Gastrocnemius medialis (tissue), 4 donors: ENCODE measurements around the gene MRTFA.

Experiments used
- POLR2A ChIP-seq, 2 donors: fragments of 450-650 bp; IDR thresholded peaks; one replicate each; pipeline ENCODE4 v1.6.1; 2017; ENCODE audit warnings: antibody characterized with exemption in 2 of 2, mild to moderate bottlenecking in 2 of 2, moderate library complexity in 2 of 2
- TF ChIP-seq, protein P1 (sequence below), 5 experiments: fragments of 450-650 bp in 3 of 5; fragments of 200-600 bp in 2 of 5; sonication (generic) in 2 of 5; IDR thresholded peaks in 4 of 5; conservative IDR thresholded peaks in 1 of 5; 1 replicate in 4 of 5; 2 replicates in 1 of 5; pipeline ENCODE4 v1.5.1; 2016 to 2019; ENCODE audit warnings: antibody characterized with exemption in 5 of 5, mild to moderate bottlenecking in 3 of 5, moderate library complexity in 3 of 5

DNA sequence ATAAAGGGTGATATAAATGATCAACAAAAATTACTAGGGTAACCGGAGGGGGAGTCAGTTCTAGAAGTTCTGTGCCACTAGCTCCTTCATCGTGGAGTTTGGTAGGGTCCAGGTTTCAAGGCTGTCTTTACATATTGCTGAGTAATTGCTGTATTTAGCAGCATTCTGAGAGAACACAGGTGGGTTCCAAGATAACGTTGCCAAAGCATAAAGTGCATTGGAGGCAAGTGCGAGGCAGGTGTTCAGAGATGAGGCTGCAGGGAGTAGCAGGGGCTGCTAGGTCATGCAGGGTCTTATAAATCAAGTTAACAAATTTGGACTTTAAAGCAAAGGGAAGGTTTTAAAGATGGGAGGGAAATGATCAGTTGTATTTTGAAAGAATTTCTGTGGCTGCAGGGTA lies 248.3 kb downstream of the MRTFA start:
- TF ChIP-seq, protein P1, sequence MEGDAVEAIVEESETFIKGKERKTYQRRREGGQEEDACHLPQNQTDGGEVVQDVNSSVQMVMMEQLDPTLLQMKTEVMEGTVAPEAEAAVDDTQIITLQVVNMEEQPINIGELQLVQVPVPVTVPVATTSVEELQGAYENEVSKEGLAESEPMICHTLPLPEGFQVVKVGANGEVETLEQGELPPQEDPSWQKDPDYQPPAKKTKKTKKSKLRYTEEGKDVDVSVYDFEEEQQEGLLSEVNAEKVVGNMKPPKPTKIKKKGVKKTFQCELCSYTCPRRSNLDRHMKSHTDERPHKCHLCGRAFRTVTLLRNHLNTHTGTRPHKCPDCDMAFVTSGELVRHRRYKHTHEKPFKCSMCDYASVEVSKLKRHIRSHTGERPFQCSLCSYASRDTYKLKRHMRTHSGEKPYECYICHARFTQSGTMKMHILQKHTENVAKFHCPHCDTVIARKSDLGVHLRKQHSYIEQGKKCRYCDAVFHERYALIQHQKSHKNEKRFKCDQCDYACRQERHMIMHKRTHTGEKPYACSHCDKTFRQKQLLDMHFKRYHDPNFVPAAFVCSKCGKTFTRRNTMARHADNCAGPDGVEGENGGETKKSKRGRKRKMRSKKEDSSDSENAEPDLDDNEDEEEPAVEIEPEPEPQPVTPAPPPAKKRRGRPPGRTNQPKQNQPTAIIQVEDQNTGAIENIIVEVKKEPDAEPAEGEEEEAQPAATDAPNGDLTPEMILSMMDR (IDR thresholded peaks at IDR 0.05 in 4 of 5, conservative IDR thresholded peaks at IDR 0.05 in 1 of 5) = no peak
- no peak for TF ChIP-seq POLR2A (IDR thresholded peaks at IDR 0.05)
